ENCODE measurements around the gene SACM1L.

SACM1L gene

GRCh38 chr3:45677841-45678240 lies 11.4 kb upstream of the SACM1L start:
- no peak for DNase-seq (ENCODE audit: low read depth)
- no peak for TF ChIP-seq CTCF (IDR thresholded peaks at IDR 0.05; ENCODE audit: low read length, missing control alignments)
- H3K4me3 ChIP-seq (replicated peaks; ENCODE audit: low read depth, low read length), result no peak overlapping the region

GRCh38 chr3:45679805-45680204 lies 9.4 kb upstream of the SACM1L start:
- no peak overlapping the region for H3K4me3 ChIP-seq (replicated peaks; ENCODE audit: low read depth, low read length)
- DNase-seq (ENCODE audit: low read depth), result no peak
- no peak for TF ChIP-seq CTCF (IDR thresholded peaks at IDR 0.05; ENCODE audit: low read length, missing control alignments)

- DNase-seq (ENCODE audit: low read depth), result no peak
- H3K4me3 ChIP-seq (replicated peaks; ENCODE audit: low read depth, low read length), result no peak overlapping the region
- no peak for TF ChIP-seq CTCF (IDR thresholded peaks at IDR 0.05; ENCODE audit: low read length, missing control alignments)
Observed at GRCh38 chr3:45681221-45681620, 8.0 kb upstream of the SACM1L start.

GRCh38 chr3:45681846-45682245 lies 7.3 kb upstream of the SACM1L start:
- no peak for TF ChIP-seq CTCF (IDR thresholded peaks at IDR 0.05; ENCODE audit: low read length, missing control alignments)
- no peak for DNase-seq (ENCODE audit: low read depth)
- no peak overlapping the region for H3K4me3 ChIP-seq (replicated peaks; ENCODE audit: low read depth, low read length)

GRCh38 chr3:45682311-45682710 lies 6.9 kb upstream of the SACM1L start:
- no peak for DNase-seq (ENCODE audit: low read depth)
- no peak for TF ChIP-seq CTCF (IDR thresholded peaks at IDR 0.05; ENCODE audit: low read length, missing control alignments)

GRCh38 chr3:45682786-45683185 lies 6.4 kb upstream of the SACM1L start:
- H3K4me3 ChIP-seq (replicated peaks; ENCODE audit: low read depth, low read length), result no peak overlapping the region
- TF ChIP-seq CTCF (IDR thresholded peaks at IDR 0.05; ENCODE audit: low read length, missing control alignments), result no peak
- DNase-seq (ENCODE audit: low read depth), result no peak

More at GRCh38 chr3:45682311-45682710, 6.9 kb upstream of the SACM1L start:
- no peak overlapping the region for H3K4me3 ChIP-seq (replicated peaks; ENCODE audit: low read depth, low read length)

- DNase-seq (ENCODE audit: low read depth), result no peak
- no peak for TF ChIP-seq CTCF (IDR thresholded peaks at IDR 0.05; ENCODE audit: low read length, missing control alignments)
Observed at GRCh38 chr3:45683417-45684326, 5.5 kb upstream of the SACM1L start.

More at GRCh38 chr3:45683417-45684326, 5.5 kb upstream of the SACM1L start:
- no peak overlapping the region for H3K4me3 ChIP-seq (replicated peaks; ENCODE audit: low read depth, low read length)

Data from fibroblast of pulmonary artery (primary cell).